D341Med (cell line): ENCODE results near the gene REN.

Experiments
- DNase-seq: peaks from one replicate; pipeline ENCODE4 v3.0.0; 2012; ENCODE audit warnings: low spot score

The REN gene

DNA sequence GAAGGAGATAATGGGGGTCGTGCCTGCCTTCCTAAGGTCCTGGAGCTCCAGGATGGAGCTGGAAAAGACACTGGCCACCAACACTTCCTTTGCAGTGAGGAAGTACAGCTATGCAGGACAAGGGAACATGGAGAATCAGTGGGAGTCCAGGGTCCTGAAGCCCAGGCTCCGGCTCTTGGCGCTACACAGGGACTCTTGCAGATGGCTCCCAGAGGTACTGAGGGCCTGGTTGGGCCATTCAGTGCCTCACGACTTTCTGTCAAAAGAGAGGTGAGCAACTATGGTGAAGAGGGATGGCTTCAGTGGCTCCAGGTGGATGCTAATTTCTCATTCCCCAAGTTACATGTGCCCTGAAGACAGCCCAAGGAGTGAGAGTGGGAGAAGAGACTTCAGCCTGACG lies 12.5 kb downstream of the REN start:
- DNase-seq: no peak

DNA sequence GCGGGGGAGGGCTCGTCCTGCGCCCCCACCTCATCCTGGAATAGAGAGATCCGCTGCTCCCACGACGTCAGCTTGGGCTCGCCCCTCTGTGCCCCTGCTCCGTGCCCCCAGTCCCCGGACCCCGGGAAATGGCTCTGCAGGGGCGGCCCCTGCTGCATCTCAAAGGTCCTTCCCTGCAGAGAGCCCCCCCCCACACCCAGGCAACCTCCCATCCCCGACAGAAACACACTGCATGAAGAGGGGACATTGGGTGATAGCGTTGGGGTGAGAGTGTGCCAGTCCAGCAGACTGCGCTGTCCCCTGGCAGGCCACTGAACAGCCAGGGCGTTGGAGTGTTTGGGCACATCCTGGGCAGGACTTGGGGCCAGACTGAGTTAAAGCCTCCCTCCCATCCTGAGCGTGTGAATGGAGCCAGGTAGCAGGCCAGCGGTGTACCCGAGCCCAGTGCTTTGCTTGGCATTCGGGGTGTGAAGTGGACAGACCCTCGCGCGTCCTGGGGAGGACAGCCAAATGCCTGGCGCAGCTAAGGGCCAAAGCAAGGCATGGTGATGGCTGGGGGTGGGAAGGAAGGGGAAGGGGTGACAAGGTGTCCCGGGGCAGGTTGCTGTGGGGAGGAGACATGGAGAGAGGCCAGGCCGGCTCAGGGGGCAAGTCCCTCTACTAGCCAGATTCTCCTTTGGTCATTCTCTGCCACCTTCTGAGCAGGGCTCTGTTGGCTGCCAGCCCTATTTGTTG lies 13.7 kb downstream of the REN start:
- no peak for DNase-seq

DNA sequence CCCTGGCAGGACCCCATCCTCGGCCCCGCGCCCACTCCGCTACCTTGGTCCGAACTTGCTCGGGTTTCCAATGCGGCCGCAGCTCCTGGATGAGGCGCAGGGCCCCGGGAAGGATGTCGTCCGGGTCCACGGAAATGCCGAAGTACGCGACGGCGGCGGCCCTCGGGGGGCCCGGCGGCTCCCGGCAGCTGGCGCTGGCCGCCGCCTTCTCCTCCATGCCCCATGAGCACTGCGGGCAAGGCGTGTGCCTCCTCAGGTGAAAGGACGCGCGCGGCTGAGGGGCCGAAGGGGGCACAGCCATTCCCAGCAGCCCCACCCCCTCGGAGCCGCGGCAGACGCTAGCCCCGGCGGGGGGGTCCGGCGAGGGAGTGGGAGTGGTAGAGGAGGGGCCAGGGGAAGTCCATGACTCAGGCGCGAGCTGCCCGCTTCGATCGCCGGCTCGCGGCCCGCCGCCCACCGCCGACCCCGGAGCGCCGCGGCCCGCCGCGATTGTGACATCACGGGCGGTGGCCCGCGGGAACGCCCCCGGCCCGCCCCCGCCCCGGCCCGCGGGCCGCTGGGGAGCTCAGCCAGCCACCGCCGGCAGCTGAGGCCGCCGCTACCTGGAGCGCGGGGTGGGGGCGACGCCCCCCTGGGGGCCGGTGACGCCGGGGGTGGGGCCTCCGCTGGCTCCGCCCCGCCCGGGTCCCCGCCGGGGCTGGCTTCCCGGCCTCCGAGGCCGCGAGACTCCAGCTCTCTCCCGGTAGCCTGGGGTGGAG lies 14.4 kb downstream of the REN start, which contains the start of gene ETNK2:
Gene ETNK2 (minus strand): TSS at position 493 of the 758 bp plus-strand sequence. CDS start 192 bp downstream, at position 301.
- peak; percentile 91 for DNase-seq

DNA sequence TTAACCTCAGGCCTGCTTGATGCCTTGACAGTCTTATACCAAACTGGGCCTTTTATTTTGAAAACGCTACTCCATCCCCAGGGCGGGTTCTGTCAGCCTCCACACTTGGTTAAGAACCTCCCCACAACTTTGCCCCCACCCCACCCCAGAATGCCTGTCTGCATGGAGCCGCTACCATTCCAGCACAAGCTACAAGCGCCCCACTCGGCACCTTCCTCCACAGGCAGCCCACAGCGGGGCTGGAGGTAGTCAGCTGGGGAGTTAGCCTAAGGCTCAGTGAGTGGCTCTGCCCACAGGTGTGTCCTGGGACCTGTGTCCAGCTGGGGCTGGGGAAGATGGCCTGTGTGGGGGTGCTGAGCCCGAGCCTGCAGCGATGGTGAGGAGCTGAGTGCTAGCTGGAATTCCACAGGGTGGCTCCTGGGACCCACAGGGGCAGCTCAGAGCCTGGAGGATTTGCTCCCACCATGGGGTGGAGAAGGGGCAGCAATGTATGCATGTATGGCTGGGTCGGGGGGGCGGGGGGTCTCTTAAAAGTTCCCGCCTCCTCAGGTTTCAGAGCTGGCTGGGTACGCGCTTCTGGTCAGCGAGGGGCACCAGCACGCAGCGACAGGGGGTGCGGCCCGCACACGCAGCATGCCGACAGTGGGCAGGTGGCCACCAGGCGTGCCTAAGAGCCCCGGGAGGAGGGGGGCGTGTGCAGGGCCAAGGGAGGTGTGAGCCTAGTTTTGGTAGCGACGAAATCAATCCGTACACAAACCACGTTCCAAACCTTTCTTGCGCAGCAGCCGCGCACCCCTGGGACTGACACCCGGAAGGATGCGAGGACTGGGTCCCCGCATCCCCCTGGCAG lies 15.2 kb downstream of the REN start:
- DNase-seq: peak; percentile 56

DNA sequence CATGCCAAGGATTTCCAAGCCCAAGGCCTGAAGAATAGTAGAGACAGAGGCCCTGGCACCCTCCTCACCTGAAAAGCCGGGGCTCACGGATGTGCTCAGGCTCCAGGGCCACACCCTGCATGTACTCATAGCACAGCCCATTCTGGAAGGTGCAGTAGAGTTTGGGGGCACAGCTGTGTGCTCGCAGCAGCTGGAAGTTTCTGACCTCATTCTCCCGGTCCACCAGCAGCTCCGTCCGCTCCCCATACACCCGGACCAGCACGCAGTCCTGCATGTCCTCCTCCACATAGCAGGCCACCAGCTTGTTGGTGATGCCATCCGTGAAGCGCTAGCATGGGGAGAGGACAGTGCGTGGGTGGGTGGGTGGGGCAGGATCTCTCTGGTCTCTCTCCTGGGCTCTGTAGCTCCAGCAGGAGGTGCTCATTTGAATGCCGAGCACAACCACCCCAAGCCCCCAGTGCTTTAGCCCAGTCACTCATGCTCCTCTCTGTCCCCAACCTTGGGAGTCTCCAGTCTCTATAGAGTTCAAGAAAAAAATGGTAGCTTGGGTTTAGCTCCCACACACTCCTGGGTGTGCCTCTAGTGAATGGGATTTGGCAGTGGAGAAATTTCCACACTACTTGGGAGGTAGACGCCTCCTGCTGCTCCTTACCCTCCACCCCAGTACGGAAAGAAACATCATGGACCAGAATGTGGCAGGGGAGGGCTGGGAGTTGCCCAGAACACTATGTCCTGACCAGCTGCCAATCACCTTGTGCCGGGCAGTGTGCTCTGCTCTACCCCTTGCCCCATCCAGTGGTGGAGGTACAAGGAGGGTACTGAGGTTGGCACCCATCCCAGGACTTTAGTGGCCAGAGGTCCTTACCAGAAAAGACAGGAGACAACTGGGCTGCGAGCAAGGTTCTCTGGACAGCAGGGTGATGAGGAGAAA lies 16.2 kb downstream of the REN start:
- DNase-seq: no peak

DNA sequence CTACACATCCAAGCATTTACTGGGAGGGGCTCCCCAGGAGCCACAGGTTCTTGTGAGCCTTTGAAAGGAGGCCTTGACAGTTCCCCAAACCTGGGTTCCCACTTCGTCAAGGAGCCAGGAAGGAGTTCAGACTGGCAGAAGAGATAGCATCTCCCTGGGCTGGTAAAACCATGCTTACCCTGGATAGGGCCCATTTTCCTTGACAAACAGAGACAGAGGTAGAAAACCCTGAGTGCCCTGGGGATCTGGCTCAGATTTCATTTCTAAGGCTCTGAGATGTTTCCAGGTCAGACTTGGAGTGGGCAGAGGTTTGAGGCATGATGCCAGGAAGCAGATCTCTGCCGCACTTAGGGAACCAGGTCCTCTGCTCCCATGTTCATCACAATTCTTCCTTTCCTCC lies 17.0 kb downstream of the REN start:
- DNase-seq: no peak

DNA sequence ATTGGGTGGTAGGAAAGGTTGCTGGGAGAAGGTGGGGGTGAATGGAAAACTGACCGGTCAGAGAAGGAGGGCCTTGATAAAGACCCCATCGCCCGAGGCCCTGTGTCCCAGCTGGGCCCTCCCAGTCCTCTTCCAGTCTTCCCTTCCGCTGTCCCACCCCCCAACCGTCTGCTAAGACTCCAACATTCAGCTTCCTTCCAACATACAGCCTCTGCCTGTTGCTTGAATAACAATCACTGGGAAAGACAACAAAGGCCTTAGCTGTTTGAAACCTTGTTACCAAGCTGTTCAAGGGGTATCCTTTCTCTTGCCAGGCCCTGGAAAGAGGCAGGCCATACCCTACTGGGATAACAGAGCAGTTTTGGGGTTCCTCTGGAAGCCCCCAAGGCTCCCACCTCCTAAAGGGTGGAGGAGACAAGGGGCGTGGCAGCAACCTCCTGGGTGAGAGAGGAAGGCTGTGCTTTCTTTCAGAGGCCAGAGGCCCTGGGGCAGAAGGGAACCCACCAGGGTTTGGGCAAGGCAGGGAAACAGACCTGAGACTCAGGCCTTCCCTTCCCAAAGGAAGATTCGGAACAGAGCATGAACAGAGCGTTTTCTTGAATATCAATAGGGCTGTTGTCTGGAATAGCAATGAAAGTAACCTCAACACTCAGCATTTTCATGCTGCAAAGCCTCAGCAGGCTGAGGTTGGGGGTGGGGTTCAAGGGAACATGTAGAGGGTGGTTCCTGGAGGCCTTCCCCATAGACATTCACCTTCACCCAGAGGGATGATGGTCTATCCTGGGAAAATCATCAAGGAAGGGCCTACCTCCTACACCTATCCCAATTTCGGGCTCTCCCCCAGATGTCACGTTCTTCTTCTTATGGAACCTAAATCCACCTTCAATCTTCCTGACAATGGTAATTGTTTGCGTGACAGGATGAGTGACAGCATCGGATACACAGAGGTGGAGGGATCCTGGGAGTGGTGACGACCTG lies 18.4 kb downstream of the REN start:
- DNase-seq: no peak

DNA sequence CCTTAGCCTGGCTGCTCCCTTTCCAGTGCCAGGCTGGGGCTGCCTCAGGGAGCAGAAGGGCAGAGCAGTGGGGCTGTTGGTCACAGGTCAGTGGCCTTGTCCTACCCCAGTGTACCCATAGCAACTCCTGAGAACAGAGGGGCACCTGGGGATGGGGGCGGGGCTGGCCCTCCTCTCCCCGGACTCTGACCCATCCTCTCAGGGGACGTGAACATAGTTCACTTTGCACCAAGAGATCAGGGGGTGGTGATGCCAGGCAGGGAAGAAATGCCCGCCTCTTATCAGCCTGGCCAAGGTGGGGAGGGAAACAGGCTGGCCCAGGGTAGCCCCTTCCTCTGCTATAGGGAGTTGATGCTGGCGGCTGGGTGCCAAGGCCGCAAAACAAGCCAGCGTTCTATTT lies 19.2 kb downstream of the REN start:
- no peak for DNase-seq

DNA sequence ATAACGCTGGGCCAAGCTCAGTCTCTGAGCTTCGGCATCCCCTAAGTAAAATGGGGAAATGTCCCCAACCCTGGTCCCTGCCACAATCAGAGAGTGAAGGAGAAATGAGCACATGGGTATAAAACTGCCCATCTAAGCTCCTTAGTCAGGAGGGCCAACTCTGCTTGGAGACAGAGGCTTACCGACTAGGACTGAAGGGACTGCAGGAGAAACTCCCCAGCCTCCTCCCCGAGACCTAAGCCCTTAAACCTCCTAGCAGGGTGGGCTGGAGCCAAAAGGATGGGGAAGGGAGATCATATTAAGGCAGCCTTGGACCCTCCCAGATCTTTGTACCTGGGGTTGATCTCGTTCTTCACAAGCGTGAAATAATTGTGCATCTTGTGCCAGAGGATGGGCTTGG lies 19.8 kb downstream of the REN start:
- DNase-seq: no peak

DNA sequence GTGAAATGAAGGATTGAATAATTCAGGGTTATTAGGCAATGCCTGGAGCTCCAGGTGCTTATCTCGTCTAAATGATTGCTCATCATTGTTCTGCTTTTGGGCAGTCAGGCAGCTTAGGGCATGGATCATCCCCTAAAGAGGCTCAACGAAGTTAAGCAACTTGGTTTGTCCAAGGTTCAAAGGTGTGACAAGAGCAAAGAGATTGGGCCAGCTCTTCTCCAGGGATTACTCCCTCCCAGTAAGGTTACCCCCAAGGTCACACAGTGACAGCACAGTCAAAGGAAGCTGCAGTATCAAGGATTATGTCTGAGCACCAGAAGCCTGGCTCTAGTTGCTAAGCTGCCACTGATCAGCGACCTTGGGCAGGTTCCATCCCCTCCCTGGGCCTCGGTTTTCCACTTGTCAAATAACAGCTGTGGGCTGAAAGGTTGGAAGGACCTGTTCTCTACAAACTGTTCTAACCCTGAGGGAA lies 21.1 kb downstream of the REN start:
- no peak for DNase-seq

DNA sequence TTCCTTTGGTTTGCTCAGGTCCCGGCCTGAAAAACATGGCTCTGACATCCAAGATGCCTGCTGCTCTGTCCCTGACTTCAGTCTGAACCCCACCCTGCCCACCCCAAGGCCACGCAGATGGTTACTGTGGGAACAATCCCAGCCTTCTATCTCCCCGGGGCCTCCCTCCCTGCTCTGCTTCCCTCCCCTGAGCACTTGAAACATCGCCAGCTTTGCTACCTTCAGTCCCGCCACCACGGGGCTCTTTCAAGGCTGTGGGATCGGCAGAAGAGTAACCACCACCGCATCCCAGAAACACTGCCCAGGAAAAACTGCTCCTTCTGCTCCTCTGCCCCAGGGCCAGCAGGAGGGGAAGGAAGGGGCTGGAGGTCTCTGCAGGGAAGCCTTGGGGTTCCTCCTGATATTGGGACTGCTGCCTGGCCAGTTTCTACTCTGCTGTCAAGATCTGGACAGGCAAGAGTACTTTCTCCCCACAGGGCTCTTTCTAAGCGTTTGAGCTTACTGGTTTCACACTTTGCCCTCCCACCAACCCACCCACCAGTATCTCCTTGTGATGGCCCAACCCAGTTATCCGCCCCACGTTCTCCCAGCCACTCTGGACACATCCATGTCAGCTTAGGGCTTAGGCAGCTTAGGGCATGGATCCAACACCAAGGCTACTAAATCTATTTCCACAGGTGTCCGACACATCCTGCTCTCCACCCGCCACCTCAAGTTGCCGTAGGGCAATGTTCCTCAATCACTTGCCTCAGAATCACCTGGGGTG lies 22.7 kb downstream of the REN start:
- DNase-seq: no peak

DNA sequence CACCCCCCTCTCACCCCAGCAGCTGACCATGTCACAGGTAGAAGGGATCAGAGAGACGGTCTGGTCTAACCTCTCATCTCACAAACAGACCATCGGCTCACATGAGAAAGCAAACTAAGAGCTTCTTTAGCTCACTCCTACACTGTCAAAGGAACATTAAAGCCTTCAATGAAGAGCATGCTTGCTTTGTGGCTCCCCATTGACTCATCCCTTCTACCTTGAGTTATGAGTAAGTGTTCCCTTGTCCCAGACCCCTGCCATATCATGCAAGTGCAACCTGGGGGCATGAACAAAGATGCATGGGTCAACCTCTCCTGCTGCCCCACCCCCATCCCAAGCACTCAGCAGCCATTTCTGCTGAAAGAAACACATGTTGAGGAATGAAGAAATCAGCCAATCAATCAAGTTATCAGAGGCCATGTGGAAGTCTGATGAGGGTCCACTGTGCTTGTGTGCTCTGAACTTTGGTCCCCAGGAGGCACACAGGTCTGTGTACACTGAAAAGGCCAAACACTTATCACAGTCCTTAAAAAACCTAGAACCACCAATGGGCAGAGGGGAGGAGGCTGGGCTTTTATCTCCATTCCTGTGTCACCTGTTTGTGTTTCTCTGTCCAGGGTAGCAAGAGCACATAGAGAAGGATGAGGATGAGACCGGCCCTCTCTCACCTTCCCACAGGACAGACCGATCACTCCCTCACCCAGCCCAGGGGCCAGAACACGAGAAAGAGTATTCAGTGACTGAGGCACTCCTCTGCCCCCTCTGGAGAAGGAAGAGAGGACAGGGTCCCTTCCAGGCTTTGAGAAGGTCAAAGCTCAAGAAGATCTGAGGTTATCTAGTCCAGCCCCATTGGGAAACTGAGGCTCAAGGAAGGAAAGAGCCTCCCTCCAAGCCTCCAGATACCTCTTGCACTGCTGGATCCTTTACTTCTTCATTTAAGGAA lies 23.8 kb downstream of the REN start:
- no peak for DNase-seq

DNA sequence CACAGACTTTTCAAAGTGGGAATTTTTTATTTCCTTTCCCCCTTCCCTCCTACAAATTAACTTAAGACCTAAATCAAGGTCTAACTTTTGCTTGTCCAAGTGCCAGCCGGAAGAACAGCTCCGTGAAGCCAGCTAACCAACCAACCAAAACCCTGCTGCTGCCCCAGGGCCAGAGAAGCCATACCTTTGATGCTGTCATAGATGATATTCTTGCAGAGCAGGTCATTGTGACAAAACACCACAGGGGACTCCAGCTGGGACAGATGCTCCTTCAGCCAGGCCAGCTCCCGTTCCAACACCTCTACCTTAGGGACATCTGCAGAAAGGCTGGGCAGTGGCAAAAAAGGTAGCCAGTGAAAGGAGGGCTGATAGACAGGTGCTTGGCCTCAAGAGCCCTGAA lies 25.0 kb downstream of the REN start:
- DNase-seq: no peak

DNA sequence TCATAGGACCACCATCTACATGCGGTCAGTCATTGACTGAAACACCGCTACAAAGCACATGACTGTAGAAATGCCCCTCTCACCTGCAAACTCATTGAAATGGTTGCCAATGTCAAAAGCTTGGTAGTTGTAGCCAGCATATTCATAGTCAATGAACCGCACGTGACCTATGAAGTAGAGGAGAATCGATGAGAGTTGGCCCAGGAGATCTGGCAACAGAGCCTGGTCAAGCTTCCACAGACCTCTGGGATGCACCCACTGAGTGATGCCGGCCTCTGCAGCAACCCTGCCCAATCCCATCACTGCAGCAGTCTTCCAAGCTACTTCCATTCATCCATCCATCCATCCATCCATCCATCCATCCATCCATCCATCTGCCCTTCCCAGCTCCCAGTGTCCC lies 26.2 kb downstream of the REN start:
- no peak for DNase-seq

DNA sequence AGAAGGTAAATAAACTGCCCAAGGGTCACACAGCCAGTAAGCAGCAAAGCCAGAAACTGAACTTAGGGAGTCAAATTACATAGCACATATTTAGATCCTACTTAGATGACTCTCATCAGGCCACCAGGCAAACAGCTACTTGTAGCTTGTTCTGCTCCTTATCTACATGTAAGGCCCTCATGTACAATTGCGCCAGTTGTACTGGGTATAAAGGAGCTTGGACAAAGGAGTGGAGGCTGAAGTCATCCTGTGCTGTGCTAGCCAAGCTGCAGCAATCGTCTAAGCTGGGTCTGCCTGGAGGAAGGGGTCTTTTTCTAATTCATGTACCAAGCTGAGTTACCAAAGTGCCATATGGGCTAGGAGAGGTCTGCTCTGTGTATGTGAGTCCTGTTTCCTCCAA lies 27.0 kb downstream of the REN start:
- no peak for DNase-seq

DNA sequence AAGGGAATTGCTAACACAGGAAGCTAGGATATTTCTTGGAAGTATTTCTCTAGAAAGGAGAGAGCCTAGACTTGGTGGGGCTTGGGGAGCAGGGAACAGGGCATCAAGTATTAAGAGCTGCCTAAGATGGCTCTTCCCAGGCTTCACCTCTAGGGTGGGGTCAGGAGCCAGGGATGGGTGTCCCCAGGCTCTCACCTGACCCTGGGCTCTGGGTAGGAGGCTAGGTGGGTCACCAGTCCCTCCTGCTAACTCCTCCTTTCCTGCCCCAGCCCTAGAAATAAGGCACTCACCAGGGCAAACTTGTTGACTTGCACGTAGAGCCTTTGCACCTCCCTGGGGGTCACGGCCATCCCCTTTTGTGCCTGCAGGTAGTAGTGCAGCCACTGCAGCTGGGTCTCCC lies 29.3 kb downstream of the REN start:
- DNase-seq: no peak

DNA sequence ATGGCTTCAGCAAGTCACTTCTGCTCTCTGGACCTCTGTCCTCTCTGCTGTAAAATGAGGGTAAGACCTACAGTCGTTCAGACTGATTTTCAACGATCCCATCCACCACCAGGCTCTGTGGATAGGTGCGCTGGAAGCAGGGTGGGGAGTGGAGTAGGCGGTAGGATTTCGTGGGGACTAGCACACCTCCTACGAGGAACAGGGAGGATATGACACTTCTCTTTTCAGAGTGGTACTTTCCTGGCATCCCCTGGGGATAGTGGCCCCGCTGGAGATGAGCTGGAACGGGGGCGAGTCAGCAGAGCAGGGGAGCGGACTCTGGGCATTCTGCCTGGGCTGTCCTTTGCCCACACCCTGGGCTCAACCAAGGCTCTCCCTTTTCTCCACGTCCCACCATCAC lies 32.0 kb downstream of the REN start:
- DNase-seq: no peak

DNA sequence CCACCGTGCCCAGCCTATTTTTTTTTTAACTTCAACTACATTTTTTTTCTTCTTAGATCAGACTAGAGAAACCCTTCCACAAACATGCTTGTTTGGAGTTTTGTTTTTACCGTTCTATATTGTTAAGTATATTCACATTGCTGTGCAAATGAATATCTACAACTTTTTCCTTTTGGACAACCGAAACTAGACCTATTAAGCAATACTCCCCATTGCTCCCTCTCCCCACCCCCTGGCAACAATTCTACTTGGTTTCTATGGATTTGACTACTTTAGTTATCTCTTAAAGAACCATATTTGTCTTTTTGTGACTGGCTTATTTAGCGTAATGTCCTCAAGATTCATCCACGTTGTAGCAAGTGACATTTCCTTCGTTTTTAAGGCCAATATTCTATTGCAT lies 33.4 kb downstream of the REN start:
- no peak for DNase-seq
